ENCODE data around the gene SMYD2.
A peak's percentile ranks its signal among the peaks of the same experiment; 100 is the strongest.

Gene SMYD2

GRCh38 chr1:214329470-214330220 is 48.7 kb downstream of the SMYD2 start:
- no peak for DNase-seq (ENCODE audit: low read depth in 2 of 2, low spot score in 1 of 2)

GRCh38 chr1:214330222-214330621 is 49.3 kb downstream of the SMYD2 start:
- DNase-seq (ENCODE audit: low read depth in 2 of 2, low spot score in 1 of 2), result no peak

GRCh38 chr1:214330715-214331114 is 49.8 kb downstream of the SMYD2 start:
- DNase-seq (ENCODE audit: low read depth in 2 of 2, low spot score in 1 of 2), result no peak

- no peak for DNase-seq (ENCODE audit: low read depth in 2 of 2, low spot score in 1 of 2)
Observed at GRCh38 chr1:214331180-214331579, 50.2 kb downstream of the SMYD2 start.

- DNase-seq (ENCODE audit: low read depth in 2 of 2, low spot score in 1 of 2), result peak in 1 of 2 donors; percentile 2
Observed at GRCh38 chr1:214331827-214332423, 51.0 kb downstream of the SMYD2 start.

- peak in 1 of 2 donors; percentile 7 for DNase-seq (ENCODE audit: low read depth in 2 of 2, low spot score in 1 of 2)
Observed at GRCh38 chr1:214332946-214333798, 52.2 kb downstream of the SMYD2 start.

- DNase-seq (ENCODE audit: low read depth in 2 of 2, low spot score in 1 of 2), result no peak
Observed at GRCh38 chr1:214335567-214335966, 54.6 kb downstream of the SMYD2 start.

GRCh38 chr1:214337015-214337414 is 56.1 kb downstream of the SMYD2 start:
- no peak for DNase-seq (ENCODE audit: low read depth in 2 of 2, low spot score in 1 of 2)

GRCh38 chr1:214337511-214337910 is 56.6 kb downstream of the SMYD2 start:
- DNase-seq (ENCODE audit: low read depth in 2 of 2, low spot score in 1 of 2), result no peak

GRCh38 chr1:214338212-214338611 is 57.3 kb downstream of the SMYD2 start:
- no peak for DNase-seq (ENCODE audit: low read depth in 2 of 2, low spot score in 1 of 2)

GRCh38 chr1:214341459-214341858 is 60.5 kb downstream of the SMYD2 start:
- DNase-seq (ENCODE audit: low read depth in 2 of 2, low spot score in 1 of 2), result no peak

- DNase-seq (ENCODE audit: low read depth in 2 of 2, low spot score in 1 of 2), result no peak
Observed at GRCh38 chr1:214341932-214342331, 61.0 kb downstream of the SMYD2 start.

- no peak for DNase-seq (ENCODE audit: low read depth in 2 of 2, low spot score in 1 of 2)
Observed at GRCh38 chr1:214342525-214342924, 61.6 kb downstream of the SMYD2 start.

- no peak for DNase-seq (ENCODE audit: low read depth in 2 of 2, low spot score in 1 of 2)
Observed at GRCh38 chr1:214344897-214345296, 63.9 kb downstream of the SMYD2 start.

- no peak for DNase-seq (ENCODE audit: low read depth in 2 of 2, low spot score in 1 of 2)
Observed at GRCh38 chr1:214349008-214349407, 68.0 kb downstream of the SMYD2 start.

GRCh38 chr1:214349781-214350180 is 68.8 kb downstream of the SMYD2 start:
- no peak for DNase-seq (ENCODE audit: low read depth in 2 of 2, low spot score in 1 of 2)

- no peak for DNase-seq (ENCODE audit: low read depth in 2 of 2, low spot score in 1 of 2)
Observed at GRCh38 chr1:214351551-214352277, 70.8 kb downstream of the SMYD2 start.

- DNase-seq (ENCODE audit: low read depth in 2 of 2, low spot score in 1 of 2), result no peak
Observed at GRCh38 chr1:214352838-214353237, 71.9 kb downstream of the SMYD2 start.

- DNase-seq (ENCODE audit: low read depth in 2 of 2, low spot score in 1 of 2), result no peak
Observed at GRCh38 chr1:214354440-214355148, 73.6 kb downstream of the SMYD2 start.

- no peak for DNase-seq (ENCODE audit: low read depth in 2 of 2, low spot score in 1 of 2)
Observed at GRCh38 chr1:214360116-214360515, 79.2 kb downstream of the SMYD2 start.
